ENCODE results near the gene MEIOSIN.

Gene MEIOSIN

GRCh38 chr19:45791744-45792469 is 58.7 kb downstream of the MEIOSIN start:
- Histone ChIP-seq H3K9me3 (ENCODE audit: insufficient read depth, low read length, severe bottlenecking) (no peaks in the 10 kb centered on the region), H3K4me3 (ENCODE audit: low read depth in 1 of 2, low read length in 2 of 2) (peak overlapping the region; percentile 86 to 90; a peak in 3 of 4 replicates), H3K9ac (ENCODE audit: low read depth, low read length) (peak overlapping the region; percentile 74), H3K4me1 (ENCODE audit: insufficient read depth, low read length) (peaks cover 21% of the 10 kb centered on the region), H3K27me3 (ENCODE audit: insufficient read depth, low read length, poor library complexity) (no peaks in the 10 kb centered on the region), H4K20me1 (ENCODE audit: insufficient read depth, low read length) (peaks cover 26% of the 10 kb centered on the region), H3K36me3 (ENCODE audit: insufficient read depth, low read length) (peaks cover 30% of the 10 kb centered on the region), H2AFZ (ENCODE audit: low read depth, low read length) (peak overlapping the region; percentile 93), H3K79me2 (ENCODE audit: insufficient read depth, low read length) (peaks cover 19% of the 10 kb centered on the region), H3K27ac (ENCODE audit: low read length) (peak overlapping the region; percentile 82), H3K4me2 (ENCODE audit: insufficient read depth, low read length) (peak overlapping the region; percentile 86)
- no peak; the same call in 2 of the 3 replicates for ATAC-seq (ENCODE audit: insufficient read depth, low read depth)
- TF ChIP-seq CTCF (IDR thresholded peaks at IDR 0.05; ENCODE audit: borderline replicate concordance, extremely low read depth, low read length, poor library complexity, severe bottlenecking), result no peak
- TF ChIP-seq EZH2 (IDR thresholded peaks at IDR 0.05; ENCODE audit: borderline replicate concordance, low read depth, low read length, severe bottlenecking), result no peak
- DNase-seq, result no peak

DNA sequence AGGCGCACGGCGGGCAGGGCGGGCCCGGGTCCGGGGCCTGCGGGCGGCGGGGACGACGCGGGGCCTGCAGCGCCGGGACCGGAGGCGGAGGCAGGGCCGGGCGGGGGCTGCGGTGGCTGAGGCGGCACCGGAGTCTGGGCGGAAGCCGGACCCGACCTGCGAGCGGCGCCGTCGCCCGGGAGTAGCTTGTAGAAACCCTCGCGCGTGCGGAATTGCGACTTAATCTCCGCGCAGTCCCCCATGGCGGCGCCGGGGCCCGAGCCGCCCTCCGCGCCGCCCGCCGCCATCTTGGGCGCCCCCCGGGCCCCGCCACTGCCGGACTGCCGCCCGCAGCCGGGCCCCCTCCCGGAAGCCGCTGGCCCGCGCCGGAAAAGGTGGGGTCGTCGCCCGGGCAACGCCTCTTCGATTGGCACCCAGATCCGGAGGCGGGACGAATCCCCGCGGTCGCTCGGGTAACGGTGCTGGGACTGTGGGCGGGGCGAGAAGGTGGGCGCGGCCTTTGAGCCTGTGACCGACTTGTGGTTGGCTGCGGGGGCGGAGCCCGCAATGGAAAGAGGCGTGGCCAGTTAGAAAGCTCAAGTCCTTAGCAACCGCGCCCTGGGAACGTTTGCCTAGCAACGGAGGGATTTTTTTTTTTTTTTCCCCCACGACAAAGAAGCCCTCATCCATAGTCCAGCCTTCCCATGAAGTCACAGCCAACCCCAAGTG is 59.4 kb downstream of the MEIOSIN start, which contains the start of gene DMWD:
Gene DMWD (minus strand): TSS at position 376 of the 708 bp plus-strand sequence. CDS start 89 bp downstream, at position 287.
- ATAC-seq (ENCODE audit: insufficient read depth, low read depth) (peak; percentile 89), DNase-seq (peak; percentile 100)
- Histone ChIP-seq H3K79me2 (ENCODE audit: insufficient read depth, low read length) (peaks cover 19% of the 10 kb centered on the region), H2AFZ (ENCODE audit: low read depth, low read length) (peak within 1 kb of the TSS; percentile 93), H3K36me3 (ENCODE audit: insufficient read depth, low read length) (peaks cover 24% of the 10 kb centered on the region), H3K4me3 (ENCODE audit: low read depth in 1 of 2, low read length in 2 of 2) (peak within 1 kb of the TSS; percentile 86 to 90; a peak in 3 of 4 replicates), H3K4me2 (ENCODE audit: insufficient read depth, low read length) (peak within 1 kb of the TSS; percentile 86), H3K27me3 (ENCODE audit: insufficient read depth, low read length, poor library complexity) (no peaks in the 10 kb centered on the region), H3K4me1 (ENCODE audit: insufficient read depth, low read length) (peaks cover 21% of the 10 kb centered on the region), H3K9ac (ENCODE audit: low read depth, low read length) (peak within 1 kb of the TSS; percentile 74), H4K20me1 (ENCODE audit: insufficient read depth, low read length) (peaks cover 24% of the 10 kb centered on the region), H3K27ac (ENCODE audit: low read length) (peak within 1 kb of the TSS; percentile 82), H3K9me3 (ENCODE audit: insufficient read depth, low read length, severe bottlenecking) (no peaks in the 10 kb centered on the region)
- TF ChIP-seq EZH2 (IDR thresholded peaks at IDR 0.05; ENCODE audit: borderline replicate concordance, low read depth, low read length, severe bottlenecking), result no peak
- TF ChIP-seq CTCF (IDR thresholded peaks at IDR 0.05; ENCODE audit: borderline replicate concordance, extremely low read depth, low read length, poor library complexity, severe bottlenecking), result no peak

DNA sequence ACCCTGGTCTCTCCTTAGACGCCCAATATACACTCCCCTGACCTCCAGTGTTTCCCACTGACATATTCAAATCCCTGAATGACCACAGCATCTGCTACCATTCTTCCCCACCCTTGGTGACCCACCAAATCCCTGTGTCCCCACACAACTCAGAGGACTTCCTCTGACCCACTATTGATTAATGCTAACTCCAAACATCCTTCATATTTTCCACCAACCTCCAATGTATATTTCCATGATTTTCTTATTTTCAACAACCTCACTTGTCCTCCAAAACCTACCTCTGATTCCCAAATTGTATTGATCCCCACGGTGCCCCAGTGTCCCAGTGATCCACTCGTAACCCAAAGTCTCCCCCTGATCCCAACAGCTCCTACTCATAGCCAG is 59.9 kb downstream of the MEIOSIN start:
- H3K27ac ChIP-seq (ENCODE audit: low read length), result no peak overlapping the region
- H3K4me3 ChIP-seq (ENCODE audit: low read depth in 1 of 2, low read length in 2 of 2), result peak overlapping the region in 1 of 2 experiments; percentile 52; a peak in 3 of 4 replicates
- no peaks in the 10 kb centered on the region for H3K27me3 ChIP-seq (ENCODE audit: insufficient read depth, low read length, poor library complexity)
- no peak for DNase-seq
- no peak overlapping the region for H2AFZ ChIP-seq (ENCODE audit: low read depth, low read length)
- peaks cover 22% of the 10 kb centered on the region for H4K20me1 ChIP-seq (ENCODE audit: insufficient read depth, low read length)
- no peak for TF ChIP-seq EZH2 (IDR thresholded peaks at IDR 0.05; ENCODE audit: borderline replicate concordance, low read depth, low read length, severe bottlenecking)
- TF ChIP-seq CTCF (IDR thresholded peaks at IDR 0.05; ENCODE audit: borderline replicate concordance, extremely low read depth, low read length, poor library complexity, severe bottlenecking), result no peak
- no peaks in the 10 kb centered on the region for H3K9me3 ChIP-seq (ENCODE audit: insufficient read depth, low read length, severe bottlenecking)
- no peak overlapping the region for H3K9ac ChIP-seq (ENCODE audit: low read depth, low read length)
- peaks cover 21% of the 10 kb centered on the region for H3K4me1 ChIP-seq (ENCODE audit: insufficient read depth, low read length)
- ATAC-seq (ENCODE audit: insufficient read depth, low read depth), result peak; percentile 1; the same call in 1 of the 3 replicates
- H3K36me3 ChIP-seq (ENCODE audit: insufficient read depth, low read length), result peaks cover 21% of the 10 kb centered on the region
- H3K79me2 ChIP-seq (ENCODE audit: insufficient read depth, low read length), result peaks cover 17% of the 10 kb centered on the region
- peak overlapping the region; percentile 61 for H3K4me2 ChIP-seq (ENCODE audit: insufficient read depth, low read length)
